Keratinocyte (primary cell): ENCODE measurements around the gene BOD1L1.

Source experiments
- CTCF ChIP-seq, 3 experiments: IDR thresholded peaks in 1 of 3; conservative IDR thresholded peaks in 1 of 3; optimal IDR thresholded peaks in 1 of 3; 2 replicates in 2 of 3; 3 replicates in 1 of 3; pipeline versions ENCODE3 to v1.5.1; 2011; ENCODE audit warnings: low read length in 3 of 3, mild to moderate bottlenecking in 3 of 3, moderate library complexity in 2 of 3, control low read depth in 1 of 3, inconsistent platforms in 1 of 3; ENCODE audit not compliant: insufficient read depth in 2 of 3; ENCODE audit errors: extremely low read depth in 1 of 3
- EZH2 ChIP-seq: IDR thresholded peaks from one replicate; pipeline ENCODE4 v1.6.1; 2012; ENCODE audit warnings: inconsistent platforms, mild to moderate bottlenecking, low read length, moderate library complexity

- TF ChIP-seq CTCF (optimal IDR thresholded peaks at IDR 0.05 in 1 of 3, IDR thresholded peaks at IDR 0.05 in 1 of 3, conservative IDR thresholded peaks at IDR 0.05 in 1 of 3; ENCODE audit: extremely low read depth in 1 of 3, insufficient read depth in 2 of 3, low read length in 3 of 3): no peak
- TF ChIP-seq EZH2: no peak
These were observed 36.8 kb downstream of the BOD1L1 start for GRCh38 chr4:13590766-13591165.
